ENCODE results near the gene PIGN. TPM values are rescaled to one million over a fixed set of nuclear protein-coding genes. Genes with fewer than 3 reads are reported as not detected.

PIGN gene
- total and polyA plus RNA-seq, 2 donors (not counting 3 experiments of a cell fraction or from before 2014, with no cell fraction given): 13.7 to 26.1 TPM

GRCh38 chr18:62187543-62188510, 971 bp upstream of the PIGN start:
- no TSS peak for BruUV-seq (replicated peaks)
- H3K4me2 ChIP-seq (ENCODE audit: insufficient read depth, low read length): peak overlapping the region; percentile 95

More at GRCh38 chr18:62187543-62188510, 971 bp upstream of the PIGN start:
- peak overlapping the region; percentile 85 for H3K9ac ChIP-seq (replicated peaks; ENCODE audit: extremely low read depth, insufficient read depth, low read length)
- FAIRE-seq (no peak), DNase-seq (ENCODE audit: low read depth, low spot score) (peak; percentile 36)
- ChIA-PET CTCF (interaction anchor here (0.9 to 4.7 kb wide), 13 partner anchors 10 to 399 kb away, joined by 3 to 30 read pairs (median 6); no protein-coding TSS in a partner anchor), POLR2A (interaction anchor here (0.8 kb wide), 1 partner anchor 10 kb away, joined by 4 read pairs; no protein-coding TSS in a partner anchor)
- H3K9me3 ChIP-seq (replicated peaks; ENCODE audit: control insufficient read depth, insufficient read depth, low read length): no peaks in the 10 kb centered on the region
- peaks cover 34% of the 10 kb centered on the region for H3K4me1 ChIP-seq (ENCODE audit: control insufficient read depth, extremely low read depth, insufficient read depth, low read length)
- no peaks in the 10 kb centered on the region for H3K27me3 ChIP-seq (ENCODE audit: control insufficient read depth in 2 of 2, insufficient read depth in 2 of 2, low read length in 2 of 2)
- H3K4me3 ChIP-seq (replicated peaks in 1 of 3; ENCODE audit: insufficient read depth in 1 of 3, low read depth in 1 of 3, low read length in 3 of 3): peak overlapping the region; percentile 86 to 97 (median 94)
- peaks cover 57% of the 10 kb centered on the region for H3K79me2 ChIP-seq (ENCODE audit: control insufficient read depth, insufficient read depth, low read length)
- intact Hi-C loops (cut with micrococcal nuclease): loop anchor here (1.0 kb wide), 5 partner anchors 12 to 527 kb away; partner anchors contain the start of gene PHLPP1
- peak overlapping the region; percentile 79 for H3K27ac ChIP-seq (ENCODE audit: insufficient read depth, low read depth, low read length)
- dilution Hi-C loops (cut with MboI; ENCODE audit: extremely low pct_ligation_motif_present, low sequenced_read_pairs): no loop called here
- no peaks in the 10 kb centered on the region for H4K20me1 ChIP-seq (replicated peaks; ENCODE audit: control insufficient read depth, extremely low read depth, insufficient read depth, low read length)
- no peaks in the 10 kb centered on the region for H3K36me3 ChIP-seq (ENCODE audit: control insufficient read depth in 2 of 2, extremely low read depth in 1 of 2, insufficient read depth in 2 of 2, low read length in 2 of 2)
- peak overlapping the region; percentile 93 for H2AFZ ChIP-seq (ENCODE audit: low read depth, low read length)
- no peak for TF ChIP-seq MYC (IDR thresholded peaks at IDR 0.05; ENCODE audit: low read depth, low read length)
- no peak for TF ChIP-seq FOS (IDR thresholded peaks at IDR 0.05; ENCODE audit: borderline replicate concordance, insufficient read depth, low read length)
- TF ChIP-seq POLR2A (IDR thresholded peaks at IDR 0.05; ENCODE audit: low read depth, low read length): no peak
- peak in 1 of 2 donors; percentile 6 for TF ChIP-seq CTCF (IDR thresholded peaks at IDR 0.05; ENCODE audit: extremely low read depth in 1 of 2, insufficient read depth in 1 of 2, low read depth in 1 of 2, low read length in 2 of 2)
- no peak for TF ChIP-seq EZH2 (IDR thresholded peaks at IDR 0.05; ENCODE audit: borderline replicate concordance, low read depth, low read length, severe bottlenecking)
- no peak for TF ChIP-seq POLR2AphosphoS5 (IDR thresholded peaks at IDR 0.05; ENCODE audit: insufficient read depth, low read depth, low read length)
- TF ChIP-seq GATA2 (IDR thresholded peaks at IDR 0.05; ENCODE audit: insufficient read depth, insufficient read length, low read depth, low read length): no peak
- TF ChIP-seq MAX (IDR thresholded peaks at IDR 0.05; ENCODE audit: insufficient read depth, insufficient read length): no peak
- no peaks in the 10 kb centered on the region for H3K9me1 ChIP-seq (replicated peaks; ENCODE audit: control insufficient read depth, extremely low read depth, insufficient read depth, low read length)

Data from endothelial cell of umbilical vein (primary cell).